Activated CD8-positive, alpha-beta memory T cell treated with anti-CD3 and anti-CD28 coated beads for 24 hours (primary cell): ENCODE measurements around the gene PNMA8B.

ENCODE experiments used
- DNase-seq: peaks from one replicate; pipeline ENCODE4 v3.0.0-alpha.2; 2020

The PNMA8B gene

GRCh38 chr19:46451352-46451751, 44.3 kb downstream of the PNMA8B start:
- DNase-seq: no peak

GRCh38 chr19:46450737-46451136, 44.9 kb downstream of the PNMA8B start:
- DNase-seq: no peak

GRCh38 chr19:46449228-46449627, 46.4 kb downstream of the PNMA8B start:
- no peak for DNase-seq

- DNase-seq: no peak
These were observed 47.1 kb downstream of the PNMA8B start for GRCh38 chr19:46448601-46449000.

GRCh38 chr19:46447824-46448223, 47.8 kb downstream of the PNMA8B start:
- DNase-seq: no peak

- no peak for DNase-seq
These were observed 48.7 kb downstream of the PNMA8B start for GRCh38 chr19:46447006-46447405.

GRCh38 chr19:46446021-46446420, 49.6 kb downstream of the PNMA8B start:
- DNase-seq: no peak

GRCh38 chr19:46442808-46443450, 52.7 kb downstream of the PNMA8B start:
- no peak for DNase-seq

- no peak for DNase-seq
These were observed 53.8 kb downstream of the PNMA8B start for GRCh38 chr19:46441866-46442265.
